GM18505 (cell line): ENCODE results near the gene MYO7B.

Experiments
- ATAC-seq: cut with Tn5 transposase; IDR thresholded peaks from one replicate; pipeline ENCODE4 v1.9.1; 2021; ENCODE audit not compliant: unreplicated experiment
- POLR2A ChIP-seq: IDR thresholded peaks from 4 replicates; pipeline ENCODE4 v1.6.1; 2011; ENCODE audit warnings: borderline replicate concordance; ENCODE audit not compliant: insufficient read depth, insufficient read length; ENCODE audit errors: extremely low read depth

The MYO7B gene

DNA sequence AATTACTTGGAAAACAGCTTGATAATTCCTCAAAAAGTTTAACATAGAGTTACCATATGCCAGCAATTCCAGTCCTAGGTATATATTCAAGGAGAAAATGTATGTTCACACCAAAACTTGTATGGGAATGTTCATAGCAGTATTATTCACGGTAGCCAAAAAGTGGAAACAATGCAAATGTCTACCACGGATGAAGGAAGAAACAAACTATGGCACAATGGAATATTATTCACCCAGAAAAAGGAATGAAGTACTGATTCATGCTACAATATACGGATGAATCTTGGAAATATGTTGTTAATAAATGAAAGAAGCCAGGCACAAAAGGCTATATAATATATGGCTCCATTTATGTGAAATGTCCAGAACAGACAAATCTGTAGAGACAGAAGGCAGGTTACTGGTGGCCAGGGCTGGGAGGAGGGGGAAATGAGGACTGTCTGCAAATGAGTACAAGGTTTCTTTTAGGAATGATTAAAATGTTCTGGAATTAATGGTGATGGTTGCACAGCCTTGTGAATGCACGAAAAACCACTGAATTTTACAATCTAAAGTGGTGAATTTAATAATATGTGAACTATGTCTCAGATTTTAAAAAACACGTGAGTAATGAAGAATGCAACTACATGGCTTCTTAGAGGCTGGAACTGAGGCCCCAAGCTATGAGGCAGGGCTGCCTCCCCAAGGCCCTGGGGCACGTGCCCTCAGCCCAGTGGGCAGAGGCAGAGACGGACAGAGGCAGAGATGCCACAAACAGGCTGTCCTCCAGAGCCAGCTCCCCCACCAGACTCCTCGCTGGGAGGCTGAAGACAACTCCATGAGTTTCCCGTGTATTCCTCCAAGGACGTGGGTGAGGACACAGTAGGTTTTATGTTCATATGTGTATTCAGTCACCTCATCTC lies 134.8 kb downstream of the MYO7B start:
- TF ChIP-seq POLR2A, result no peak
- ATAC-seq, result no peak

DNA sequence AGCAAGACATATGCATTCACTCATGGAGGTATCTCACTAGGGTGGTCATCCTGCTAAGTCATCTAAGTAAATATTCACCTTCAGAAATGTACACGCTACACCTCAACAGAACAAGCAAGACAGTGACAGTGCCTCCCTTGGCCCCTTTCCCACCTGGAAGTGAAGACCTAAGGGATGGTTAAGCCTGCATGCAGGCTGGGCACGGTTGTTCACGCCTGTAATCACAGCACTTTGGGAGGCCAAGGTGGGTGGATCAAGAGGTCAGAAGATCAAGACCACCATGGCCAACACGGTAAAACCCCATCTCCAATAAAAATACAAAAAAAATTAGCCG lies 135.4 kb downstream of the MYO7B start:
- TF ChIP-seq POLR2A, result no peak
- ATAC-seq, result no peak

DNA sequence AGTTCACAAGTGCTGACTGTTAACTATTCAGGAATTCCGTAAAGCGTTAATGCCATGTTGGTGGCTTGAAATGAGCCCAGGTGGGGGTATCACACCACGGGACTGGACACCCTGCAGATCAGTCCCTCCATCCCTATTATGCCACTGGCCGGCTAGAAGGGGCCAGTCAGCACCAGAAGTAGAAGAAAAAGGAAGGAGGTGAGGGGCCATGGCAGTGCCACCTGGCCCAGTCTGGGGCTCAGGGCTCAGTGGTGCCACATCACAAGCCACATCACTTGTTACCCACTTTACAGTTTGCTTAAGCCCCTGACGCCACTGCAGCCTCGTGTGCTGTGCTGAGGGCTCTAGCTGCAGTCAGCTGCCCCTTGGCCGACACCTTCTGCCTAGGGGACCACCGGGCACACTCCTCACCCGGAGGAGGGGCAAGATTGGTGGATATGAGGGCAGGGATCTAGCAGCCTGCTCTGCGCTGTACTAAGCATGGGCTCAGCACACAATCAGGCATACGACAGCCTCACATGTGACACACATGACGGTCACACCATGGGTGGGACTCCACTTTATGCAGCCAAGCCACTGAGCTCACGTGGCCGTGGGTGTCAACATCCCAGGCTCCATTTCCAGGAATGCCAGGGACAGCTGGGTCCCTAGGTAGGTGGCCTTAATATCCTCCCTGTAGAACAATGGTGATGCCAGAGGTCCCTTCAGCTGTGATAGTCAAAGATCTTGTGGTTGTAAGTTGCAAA lies 136.2 kb downstream of the MYO7B start:
- no peak for TF ChIP-seq POLR2A
- no peak for ATAC-seq

DNA sequence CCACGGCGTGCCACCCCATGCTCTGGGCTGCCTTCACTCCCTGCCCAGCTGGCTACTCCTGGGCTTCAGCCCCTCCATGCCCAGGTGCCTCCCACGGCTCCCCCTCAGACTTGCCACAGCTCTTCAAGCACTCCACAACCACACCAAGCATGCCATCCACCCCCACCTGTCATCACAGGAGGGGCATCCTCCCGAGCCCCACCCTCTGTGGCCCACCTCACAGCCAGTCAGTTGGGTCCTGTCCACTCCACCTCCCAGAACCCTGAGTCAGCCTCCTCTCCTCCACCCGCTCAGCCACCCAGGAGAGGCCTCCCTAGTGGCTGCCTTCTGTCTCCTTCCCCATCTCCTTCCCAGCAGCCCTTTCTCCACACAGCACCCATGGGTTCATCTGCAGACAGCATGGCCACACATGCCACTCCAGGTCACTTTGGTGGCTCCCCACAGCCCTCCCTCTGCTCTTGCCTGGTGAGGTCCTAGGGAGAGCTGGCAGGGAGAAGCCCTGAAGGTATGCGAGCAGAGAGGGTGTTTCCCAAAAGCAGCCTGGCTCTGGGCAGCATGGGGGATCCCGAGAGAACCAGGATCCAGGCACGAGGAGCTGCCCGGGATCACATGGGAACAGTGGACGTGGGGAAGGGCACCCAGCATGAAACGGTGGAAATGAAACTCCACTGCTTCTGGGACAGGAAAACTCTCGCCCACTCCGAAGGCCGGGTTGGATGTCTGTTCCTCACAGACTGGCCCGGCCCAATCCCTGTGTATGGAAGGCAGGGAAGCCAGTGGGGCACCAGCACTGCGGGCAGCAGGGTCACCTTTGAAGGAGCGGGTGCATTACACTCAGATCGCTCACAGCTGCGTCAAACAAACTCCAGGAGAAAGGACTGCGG lies 137.1 kb downstream of the MYO7B start:
- no peak for ATAC-seq
- TF ChIP-seq POLR2A, result no peak

DNA sequence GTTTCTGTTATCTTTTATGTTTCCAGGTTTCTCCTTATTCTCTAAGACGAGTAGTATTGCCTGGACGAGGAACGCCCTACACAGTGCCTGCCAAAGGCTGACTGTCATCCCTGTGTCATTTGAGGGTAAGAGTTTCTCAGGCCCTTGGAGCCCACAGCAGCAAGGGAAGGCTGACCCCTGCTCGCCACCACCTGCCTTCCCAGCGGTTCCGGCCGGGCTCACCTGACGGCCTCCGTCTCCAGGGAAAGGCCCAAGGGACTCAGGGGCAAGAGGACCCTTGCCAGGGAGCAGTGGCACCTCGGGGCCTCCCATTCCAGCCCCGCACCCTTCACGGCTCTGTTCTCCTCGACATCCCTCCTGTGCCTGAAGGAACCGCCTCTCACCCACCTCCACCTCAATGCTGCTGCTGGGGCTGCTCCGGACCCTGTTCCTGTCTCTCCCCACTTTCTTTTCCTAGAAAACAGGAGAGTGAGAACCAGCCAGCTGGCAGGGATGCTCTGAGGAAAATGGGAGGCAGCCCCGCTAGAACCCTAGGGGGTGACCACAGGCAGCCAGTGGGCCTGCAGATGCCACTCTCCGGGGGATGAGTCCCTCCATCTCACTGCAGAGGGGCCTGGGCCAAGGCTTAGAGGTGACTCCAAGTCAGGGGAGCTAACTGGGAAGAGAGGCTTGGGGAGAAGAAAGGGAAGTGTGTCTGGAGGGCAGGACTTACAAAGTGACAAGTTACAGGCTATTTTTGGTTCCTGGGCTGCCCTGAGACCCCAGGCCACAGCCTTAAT lies 138.0 kb downstream of the MYO7B start:
- ATAC-seq, result no peak
- TF ChIP-seq POLR2A, result no peak

DNA sequence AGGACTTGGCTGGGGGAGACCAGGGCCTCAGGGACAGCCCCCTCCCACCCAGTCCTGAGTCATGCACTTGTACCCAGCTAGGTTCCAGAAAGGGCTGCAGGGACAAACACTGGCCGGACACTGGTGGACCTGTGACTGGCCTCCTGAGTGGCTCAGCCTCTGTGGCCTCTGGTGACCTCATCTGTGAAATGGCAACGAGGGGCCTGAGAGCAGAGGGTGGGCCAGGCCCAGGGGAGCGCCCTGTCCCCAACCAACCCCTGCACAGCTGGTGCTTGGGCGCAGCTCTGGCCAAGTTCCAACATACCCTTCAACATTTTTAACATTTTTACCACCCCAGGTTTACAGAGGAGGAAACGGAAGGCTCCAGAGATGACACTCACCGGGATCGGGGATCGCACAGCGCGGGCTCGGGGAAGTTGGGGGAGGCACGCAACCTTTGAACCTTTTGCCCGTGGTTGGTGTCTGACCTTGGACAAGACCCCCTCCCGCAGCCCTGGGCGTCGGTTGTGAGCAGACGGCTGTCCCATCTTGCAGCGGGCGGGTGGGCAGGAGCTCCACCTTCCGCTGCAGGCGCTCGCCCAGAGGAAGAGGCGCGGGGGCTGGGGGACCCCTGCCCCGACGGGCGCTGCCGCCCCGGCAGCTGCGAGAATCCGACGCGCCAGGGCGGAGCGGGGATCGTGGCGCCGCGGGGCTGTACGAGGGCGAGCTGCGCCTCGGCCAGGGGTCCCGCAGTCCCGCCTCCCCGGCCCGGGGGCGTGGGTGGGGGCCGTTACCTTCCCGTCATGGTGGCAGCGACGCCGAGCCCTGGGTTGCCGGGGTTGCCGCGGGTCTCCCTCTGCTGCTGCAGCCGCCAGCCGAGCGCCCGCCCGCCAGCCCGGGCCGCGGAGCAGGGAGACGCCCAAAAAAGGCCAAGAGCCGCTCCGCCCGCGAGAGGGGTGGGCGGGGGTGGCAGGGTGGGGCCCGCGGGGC lies 139.0 kb downstream of the MYO7B start:
- no peak for ATAC-seq
- no peak for TF ChIP-seq POLR2A

DNA sequence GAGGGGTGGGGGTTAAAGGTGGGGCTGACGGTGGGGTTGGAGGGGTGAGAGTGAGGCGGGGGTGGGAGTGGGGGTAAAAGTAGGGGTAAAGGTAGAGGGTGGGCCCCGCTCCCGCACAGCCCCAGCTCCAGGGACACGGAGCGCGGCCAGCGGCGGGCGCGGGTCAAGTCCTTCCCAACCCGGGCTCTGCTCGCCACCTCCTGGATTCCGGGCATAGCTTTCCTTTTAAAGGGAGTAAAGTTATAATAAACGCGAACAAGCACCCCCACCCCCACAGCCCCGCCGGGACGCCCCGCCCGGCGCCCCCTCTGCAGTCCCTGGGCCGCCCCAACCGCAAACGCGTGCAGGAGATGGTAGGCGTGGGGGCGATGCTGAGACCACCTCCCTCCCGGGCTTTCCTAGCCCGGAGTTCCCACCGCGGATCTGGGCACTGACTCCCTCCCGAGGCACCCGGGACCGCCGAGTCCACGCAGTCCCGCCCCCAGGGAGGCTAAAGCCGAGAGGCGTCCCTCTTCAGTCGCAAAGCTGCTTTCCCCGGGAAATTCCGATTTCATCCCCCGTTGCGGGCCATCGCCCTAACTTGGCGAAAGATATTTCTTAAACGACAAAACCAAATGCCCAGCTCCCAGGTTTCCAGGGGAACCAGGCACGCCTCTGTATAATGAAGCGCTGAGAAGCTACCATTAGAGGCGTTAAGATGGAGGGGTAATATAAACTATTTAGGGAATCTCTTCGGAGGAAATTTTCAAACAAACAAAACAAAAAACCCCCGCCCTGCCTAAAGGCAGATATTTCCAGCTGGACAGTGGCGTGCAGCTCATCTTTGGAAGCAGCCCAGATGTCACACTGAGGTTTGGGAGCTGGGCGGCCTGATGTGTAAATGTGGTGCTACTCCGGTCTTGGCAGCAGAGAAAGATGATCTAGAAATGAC lies 140.1 kb downstream of the MYO7B start, which contains the start of gene LIMS2:
Gene LIMS2, minus strand, starts transcription at position 200 of the 931 bp plus-strand sequence. CDS start 506 bp downstream, outside the sequence.
- no peak for TF ChIP-seq POLR2A
- no peak for ATAC-seq

DNA sequence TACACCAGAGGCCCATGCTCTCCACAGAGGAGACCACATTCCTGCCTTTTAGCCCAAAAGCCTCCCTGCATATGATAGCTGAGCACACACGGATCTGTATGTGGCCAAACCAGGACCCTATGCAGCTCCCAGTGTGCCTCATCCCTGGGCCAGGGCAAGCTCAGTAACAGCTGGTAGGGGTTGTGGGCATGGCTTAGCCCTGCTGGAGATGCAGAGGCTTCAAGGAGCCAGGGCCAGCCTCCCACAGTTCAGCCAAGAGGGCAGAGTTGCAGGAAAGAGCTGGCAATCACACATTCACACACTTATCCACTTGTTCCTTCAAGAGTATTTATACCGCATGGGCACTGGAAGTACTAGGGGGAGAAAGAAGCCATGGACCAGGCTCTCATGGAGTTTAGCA lies 141.4 kb downstream of the MYO7B start:
- no peak for ATAC-seq
- TF ChIP-seq POLR2A, result no peak

DNA sequence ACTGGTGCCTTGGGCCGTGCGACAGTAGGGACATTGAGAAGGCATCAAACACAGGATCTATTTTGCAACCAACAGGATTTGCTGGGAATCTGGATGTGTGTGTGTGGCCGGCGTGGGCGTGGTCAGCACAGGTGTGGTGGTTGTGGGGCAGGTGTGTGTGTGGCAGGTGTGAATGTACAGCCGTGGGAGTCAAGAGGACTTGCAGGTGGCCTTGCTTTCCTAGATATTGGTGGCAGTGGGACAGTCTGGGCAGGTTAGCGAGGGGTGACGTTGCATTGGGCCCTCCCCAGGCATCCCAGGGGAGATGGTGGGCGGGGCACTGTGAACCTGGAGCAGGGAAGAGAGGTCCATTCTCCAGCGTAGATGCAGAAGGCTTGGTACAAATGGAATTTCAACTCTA lies 143.0 kb downstream of the MYO7B start:
- TF ChIP-seq POLR2A, result no peak
- no peak for ATAC-seq

DNA sequence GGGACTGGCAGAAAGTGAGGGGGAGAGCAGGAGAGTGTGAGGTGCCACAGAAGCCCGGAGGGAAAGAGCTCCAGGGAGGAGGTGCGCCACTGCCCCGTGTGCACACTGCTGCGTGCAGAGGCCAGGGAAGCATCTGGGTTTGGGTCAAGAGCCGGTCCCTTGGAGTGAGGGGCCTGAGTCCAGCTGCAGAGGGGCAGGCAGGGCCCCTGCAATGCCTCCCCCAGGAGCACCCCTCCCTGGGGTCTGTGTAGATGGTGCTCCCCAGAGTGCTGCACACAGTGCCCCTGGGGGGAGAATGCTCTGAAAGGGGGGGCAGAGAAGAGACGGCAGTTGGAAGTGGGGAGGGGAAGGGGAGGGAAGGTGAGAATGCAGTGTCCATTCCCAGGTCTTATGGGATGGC lies 143.5 kb downstream of the MYO7B start:
- no peak for ATAC-seq
- no peak for TF ChIP-seq POLR2A
